ENCODE results near the gene B2M. TPM values are rescaled to one million over a fixed set of nuclear protein-coding genes. Genes with fewer than 3 reads are reported as not detected.

Gene B2M
- total and polyA plus RNA-seq, 2 of the 13 experiments (the other 11 are each of a cell fraction or from before 2014, with no cell fraction given): 784 to 857 TPM

DNA sequence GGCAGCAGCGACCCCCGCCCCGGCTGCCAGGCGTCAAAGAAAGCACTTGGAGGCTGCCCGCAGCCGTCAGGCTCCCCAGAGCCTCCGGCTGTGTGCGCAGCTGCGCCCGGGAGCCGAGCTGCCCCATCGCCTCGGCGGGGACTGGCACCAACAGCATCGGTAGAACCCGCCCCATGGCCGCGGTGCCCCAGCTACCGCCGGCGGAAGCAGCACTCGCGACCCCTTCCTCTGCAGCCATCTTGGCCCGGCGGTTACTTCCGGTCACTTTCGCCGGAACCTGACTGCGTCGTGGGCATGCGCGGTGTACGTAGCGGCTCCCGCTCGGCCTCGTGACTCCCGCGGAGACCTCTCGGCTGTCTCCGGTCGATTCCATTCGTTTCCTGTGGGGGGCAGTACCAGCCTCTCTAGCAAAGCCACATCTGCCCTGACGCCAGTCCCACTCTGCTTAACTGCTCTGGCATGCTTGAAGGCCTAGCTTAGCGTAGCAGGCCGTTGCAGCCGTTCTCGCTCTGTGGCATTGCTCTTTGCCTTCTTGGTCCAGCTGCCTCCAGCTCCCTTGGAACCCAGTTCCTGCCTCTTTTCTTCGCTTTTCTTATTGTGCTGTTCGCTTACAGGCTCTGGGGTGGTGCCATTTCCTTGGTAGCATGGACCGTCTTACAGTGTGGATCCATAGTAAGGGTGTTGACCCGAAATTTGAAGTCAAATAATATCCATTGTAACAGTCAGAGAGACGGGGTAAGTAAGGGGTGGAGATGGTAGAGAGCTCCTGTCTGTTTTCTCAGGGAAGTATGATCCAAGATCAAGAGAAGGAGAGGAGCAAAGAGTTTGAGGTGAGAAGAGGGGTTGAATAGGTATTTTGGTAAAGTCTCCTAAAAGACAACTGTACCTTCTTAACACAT lies 47.7 kb upstream of the B2M start, which contains the start of gene SPG11:
Gene SPG11 (minus strand): TSS at position 253 of the 899 bp plus-strand sequence. CDS start 15 bp downstream, at position 238.
- ChIA-PET CTCF (ENCODE audit: low intra/inter-chr PET ratio, low total read pairs) (interaction anchor here (2.6 kb wide), 1 partner anchor 75 kb away, joined by 20 read pairs; no protein-coding TSS in a partner anchor), POLR2A (interaction anchor here (0.8 to 4.2 kb wide), 20 partner anchors 9 to 249 kb away, joined by 3 to 115 read pairs (median 5); partner anchors contain the start of genes B2M, EIF3J, PATL2 and TRIM69)
- FAIRE-seq (peak; percentile 92), DNase-seq (ENCODE audit: low spot score) (peak; percentile 96), ATAC-seq (peak; percentile 93)
- H3K36me3 ChIP-seq (replicated peaks in 1 of 2; ENCODE audit: control insufficient read depth in 1 of 2, insufficient read depth in 2 of 2, low read length in 2 of 2): 0 out of 5 replicates have a peak, but pooled peaks cover 0 to 8% of the 10 kb centered on the region in 2 experiments
- intact Hi-C loops (cut with micrococcal nuclease; ENCODE audit: unreplicated experiment): loop anchor here (1.0 to 2.0 kb wide), 3 partner anchors 47 to 75 kb away; partner anchors contain the start of genes B2M and PATL2
- no peaks in the 10 kb centered on the region for H3K9me3 ChIP-seq (ENCODE audit: low read length)
- H3K4me3 ChIP-seq (replicated peaks in 1 of 3; ENCODE audit: insufficient read depth in 1 of 3, low read depth in 2 of 3, low read length in 3 of 3): peak within 1 kb of the TSS; percentile 79 to 87 (median 83)
- peak within 1 kb of the TSS; percentile 83 for H2AFZ ChIP-seq (ENCODE audit: low read length)
- WGBS (ENCODE audit: low lambda C conversion rate): 15% methylated on average over 16 of the region's 53 CpGs
- peak within 1 kb of the TSS; percentile 89 for H3K27ac ChIP-seq (ENCODE audit: extremely low read length, insufficient read depth, low read length)
- no peaks in the 10 kb centered on the region; a peak in 1 of 5 replicates for H3K27me3 ChIP-seq (ENCODE audit: control insufficient read depth in 1 of 2, insufficient read depth in 2 of 2, low read length in 2 of 2)
- peaks cover 14% of the 10 kb centered on the region for H3K79me2 ChIP-seq (ENCODE audit: insufficient read depth, low read length)
- H4K20me1 ChIP-seq (ENCODE audit: insufficient read depth, low read length): no peaks in the 10 kb centered on the region
- peak within 1 kb of the TSS; percentile 87 for H3K9ac ChIP-seq (ENCODE audit: insufficient read depth, low read depth, low read length)
- H3K4me1 ChIP-seq (ENCODE audit: insufficient read depth, low read length): peaks cover 20% of the 10 kb centered on the region
- BruUV-seq (replicated peaks): no TSS peak
- in situ Hi-C loops (cut with HindIII; ENCODE audit: extremely low pct_ligation_motif_present, low pct_unique_long_range_greater_than_20kb): loop anchor here (5.0 kb wide), 1 partner anchor 74 kb away; the partner anchor contains the start of gene TRIM69
- H3K4me2 ChIP-seq (ENCODE audit: low read depth, low read length): peak within 1 kb of the TSS; percentile 88
- TF ChIP-seq RXRA (CRISPR knock-in tag; IDR thresholded peaks at IDR 0.05): peak; percentile 80; the same call in 1 of the 2 replicates
- TF ChIP-seq, protein P1, sequence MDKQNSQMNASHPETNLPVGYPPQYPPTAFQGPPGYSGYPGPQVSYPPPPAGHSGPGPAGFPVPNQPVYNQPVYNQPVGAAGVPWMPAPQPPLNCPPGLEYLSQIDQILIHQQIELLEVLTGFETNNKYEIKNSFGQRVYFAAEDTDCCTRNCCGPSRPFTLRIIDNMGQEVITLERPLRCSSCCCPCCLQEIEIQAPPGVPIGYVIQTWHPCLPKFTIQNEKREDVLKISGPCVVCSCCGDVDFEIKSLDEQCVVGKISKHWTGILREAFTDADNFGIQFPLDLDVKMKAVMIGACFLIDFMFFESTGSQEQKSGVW (CRISPR knock-in tag; IDR thresholded peaks at IDR 0.05; ENCODE audit: borderline replicate concordance): 0 out of 2 replicates have a peak, but pooled peaks have one; percentile 51
- no peak for TF ChIP-seq ZNF550 (CRISPR knock-in tag; IDR thresholded peaks at IDR 0.05; ENCODE audit: borderline replicate concordance)
- TF ChIP-seq KIAA2018 (CRISPR knock-in tag; IDR thresholded peaks at IDR 0.05; ENCODE audit: borderline replicate concordance): no peak
- TF ChIP-seq ZNF256 (CRISPR knock-in tag; conservative IDR thresholded peaks at IDR 0.05): peak; percentile 89
- no peak; the same call in 1 of the 2 replicates for TF ChIP-seq KLF11 (CRISPR knock-in tag; IDR thresholded peaks at IDR 0.05)
- TF ChIP-seq TBX3 (IDR thresholded peaks at IDR 0.05; ENCODE audit: borderline replicate concordance): 0 out of 2 replicates have a peak, but pooled peaks have one; percentile 5
- no peak for TF ChIP-seq AKAP8 (CRISPR knock-in tag; IDR thresholded peaks at IDR 0.05)
- peak; percentile 62 for TF ChIP-seq SP2 (CRISPR knock-in tag; IDR thresholded peaks at IDR 0.05)
- peak; percentile 71 for TF ChIP-seq EED (CRISPR knock-in tag; IDR thresholded peaks at IDR 0.05)
- TF ChIP-seq ZNF552 (CRISPR knock-in tag; IDR thresholded peaks at IDR 0.05; ENCODE audit: borderline replicate concordance): 0 out of 2 replicates have a peak, but pooled peaks have one; percentile 33
- no peak for TF ChIP-seq NFE2L2 (IDR thresholded peaks at IDR 0.05; ENCODE audit: low read length)
- no peak for TF ChIP-seq ZNF496 (CRISPR knock-in tag; IDR thresholded peaks at IDR 0.05; ENCODE audit: insufficient replicate concordance)
- TF ChIP-seq ZMAT3 (CRISPR knock-in tag; conservative IDR thresholded peaks at IDR 0.05): peak; percentile 72
